HG03139 (cell line): ENCODE results near the gene DCAF15.
A peak's percentile ranks its signal among the peaks of the same experiment; 100 is the strongest.
"Not testable (repeated sequence)": the region's sequence is repeated elsewhere in the genome, so short reads cannot be mapped to it uniquely, and the experiment has no call there.

Experiments
- ATAC-seq: cut with Tn5 transposase; IDR thresholded peaks from one replicate; pipeline ENCODE4 v1.9.1; 2021; ENCODE audit not compliant: unreplicated experiment

DCAF15 gene

GRCh38 chr19:13973479-13973878, 21.2 kb downstream of the DCAF15 start:
- not testable (repeated sequence) for ATAC-seq

GRCh38 chr19:13974073-13974472, 21.8 kb downstream of the DCAF15 start:
- no peak for ATAC-seq

- no peak for ATAC-seq
Observed at GRCh38 chr19:13975870-13976269, 23.6 kb downstream of the DCAF15 start.

- ATAC-seq = no peak
Observed at GRCh38 chr19:13976446-13976845, 24.1 kb downstream of the DCAF15 start.

- no peak for ATAC-seq
Observed at GRCh38 chr19:13977803-13978202, 25.5 kb downstream of the DCAF15 start.

- no peak for ATAC-seq
Observed at GRCh38 chr19:13978351-13979243, 26.3 kb downstream of the DCAF15 start.

GRCh38 chr19:13979244-13979615, 26.9 kb downstream of the DCAF15 start:
- no peak for ATAC-seq

GRCh38 chr19:13979686-13980085, 27.4 kb downstream of the DCAF15 start:
- no peak for ATAC-seq

- no peak for ATAC-seq
Observed at GRCh38 chr19:13980340-13980739, 28.0 kb downstream of the DCAF15 start.

GRCh38 chr19:13981021-13981420, 28.7 kb downstream of the DCAF15 start:
- no peak for ATAC-seq

GRCh38 chr19:13981467-13981866, 29.2 kb downstream of the DCAF15 start:
- no peak for ATAC-seq

GRCh38 chr19:13981988-13982501, 29.7 kb downstream of the DCAF15 start:
- ATAC-seq = no peak

- no peak for ATAC-seq
Observed at GRCh38 chr19:13982773-13983172, 30.5 kb downstream of the DCAF15 start.

GRCh38 chr19:13983213-13983889, 31.0 kb downstream of the DCAF15 start:
- no peak for ATAC-seq

- ATAC-seq = no peak
Observed at GRCh38 chr19:13984186-13984585, 31.9 kb downstream of the DCAF15 start.

GRCh38 chr19:13984875-13985741, 32.8 kb downstream of the DCAF15 start:
- no peak for ATAC-seq

GRCh38 chr19:13985771-13986347, 33.5 kb downstream of the DCAF15 start:
- no peak for ATAC-seq

GRCh38 chr19:13986348-13986904, 34.1 kb downstream of the DCAF15 start:
- ATAC-seq = peak; percentile 79

- no peak for ATAC-seq
Observed at GRCh38 chr19:13987101-13987890, 35.0 kb downstream of the DCAF15 start.

- no peak for ATAC-seq
Observed at GRCh38 chr19:13989487-13989886, 37.2 kb downstream of the DCAF15 start.
